Suppressor macrophage treated with lipopolysaccharide for 4 hours (primary cell): Measurements from ENCODE around the gene CAB39.

Source experiments
- DNase-seq: peaks from one replicate; pipeline ENCODE4 v3.0.0-alpha.2; 2020

CAB39 gene

DNA sequence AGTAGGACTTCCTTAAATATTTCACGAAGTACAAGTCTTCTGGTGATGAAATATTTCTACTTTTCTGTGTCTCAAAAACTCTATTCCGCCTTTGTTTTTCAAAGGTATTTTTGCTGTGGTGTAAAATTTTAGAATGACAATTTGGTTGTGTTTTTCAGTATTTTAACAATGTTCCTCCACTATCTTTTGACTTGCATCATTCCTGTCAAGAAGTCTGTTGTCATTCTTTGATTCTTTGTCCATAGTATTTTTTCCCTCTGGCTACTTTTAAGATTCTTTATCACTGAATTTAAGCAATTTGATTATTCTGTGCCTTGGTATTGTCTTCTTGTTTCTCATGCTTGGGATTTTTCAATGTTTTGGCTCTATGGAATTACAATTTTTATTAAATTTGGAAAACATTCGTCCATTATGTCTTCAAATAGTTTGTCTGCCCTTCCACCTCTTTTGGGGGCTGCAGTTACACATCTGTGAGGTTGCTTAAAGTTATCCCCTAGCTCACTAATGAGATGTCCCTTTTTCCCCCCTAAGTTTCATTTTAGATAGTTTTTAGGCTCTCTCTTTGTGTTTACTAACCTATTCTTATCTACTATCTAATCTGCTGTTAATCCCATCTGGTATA lies 76.0 kb downstream of the CAB39 start:
- no peak for DNase-seq

GRCh38 chr2:230790981-230791380 lies 78.3 kb downstream of the CAB39 start:
- DNase-seq, result no peak

- DNase-seq, result peak; percentile 95
These were observed 81.1 kb downstream of the CAB39 start for GRCh38 chr2:230793572-230794359.

DNA sequence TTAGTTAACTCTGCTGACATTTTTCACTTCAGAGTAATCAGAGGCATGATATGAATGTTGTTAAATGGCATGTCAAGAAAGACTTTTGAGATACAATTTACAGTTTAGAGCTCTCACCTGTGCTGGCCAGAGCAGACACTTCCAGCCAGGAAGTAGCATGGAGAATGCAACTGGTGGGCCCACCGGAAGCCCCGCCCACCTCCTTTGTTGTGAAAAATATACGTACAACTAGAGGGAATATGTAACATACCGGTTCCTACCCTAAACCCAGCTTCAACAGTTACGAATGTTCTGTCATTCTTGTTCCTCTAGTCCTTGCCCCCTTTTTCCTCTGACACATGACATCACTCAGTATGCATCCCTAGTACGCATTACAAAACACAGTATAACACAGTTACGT lies 81.9 kb downstream of the CAB39 start:
- DNase-seq, result peak; percentile 75

DNA sequence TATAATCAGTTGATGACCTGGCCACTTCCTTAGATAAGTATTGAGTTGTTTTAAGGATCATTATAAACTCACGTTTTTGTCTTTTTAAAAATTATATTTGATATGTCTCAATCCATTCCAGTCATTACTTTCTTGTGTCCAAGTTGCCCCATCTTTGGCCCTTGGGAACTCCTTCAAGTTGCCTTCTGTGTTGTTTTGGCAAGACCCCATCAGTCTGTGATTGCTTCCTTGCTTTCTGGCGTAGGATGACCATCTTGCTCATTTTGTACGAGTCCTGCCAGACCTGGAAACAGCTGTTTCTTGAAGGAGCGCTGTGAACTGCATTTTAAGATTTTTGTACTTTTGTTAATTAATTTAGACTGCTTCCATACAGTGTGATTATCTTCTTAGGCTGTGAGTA lies 83.2 kb downstream of the CAB39 start:
- DNase-seq, result no peak

GRCh38 chr2:230796280-230796862 lies 83.7 kb downstream of the CAB39 start:
- no peak for DNase-seq

DNA sequence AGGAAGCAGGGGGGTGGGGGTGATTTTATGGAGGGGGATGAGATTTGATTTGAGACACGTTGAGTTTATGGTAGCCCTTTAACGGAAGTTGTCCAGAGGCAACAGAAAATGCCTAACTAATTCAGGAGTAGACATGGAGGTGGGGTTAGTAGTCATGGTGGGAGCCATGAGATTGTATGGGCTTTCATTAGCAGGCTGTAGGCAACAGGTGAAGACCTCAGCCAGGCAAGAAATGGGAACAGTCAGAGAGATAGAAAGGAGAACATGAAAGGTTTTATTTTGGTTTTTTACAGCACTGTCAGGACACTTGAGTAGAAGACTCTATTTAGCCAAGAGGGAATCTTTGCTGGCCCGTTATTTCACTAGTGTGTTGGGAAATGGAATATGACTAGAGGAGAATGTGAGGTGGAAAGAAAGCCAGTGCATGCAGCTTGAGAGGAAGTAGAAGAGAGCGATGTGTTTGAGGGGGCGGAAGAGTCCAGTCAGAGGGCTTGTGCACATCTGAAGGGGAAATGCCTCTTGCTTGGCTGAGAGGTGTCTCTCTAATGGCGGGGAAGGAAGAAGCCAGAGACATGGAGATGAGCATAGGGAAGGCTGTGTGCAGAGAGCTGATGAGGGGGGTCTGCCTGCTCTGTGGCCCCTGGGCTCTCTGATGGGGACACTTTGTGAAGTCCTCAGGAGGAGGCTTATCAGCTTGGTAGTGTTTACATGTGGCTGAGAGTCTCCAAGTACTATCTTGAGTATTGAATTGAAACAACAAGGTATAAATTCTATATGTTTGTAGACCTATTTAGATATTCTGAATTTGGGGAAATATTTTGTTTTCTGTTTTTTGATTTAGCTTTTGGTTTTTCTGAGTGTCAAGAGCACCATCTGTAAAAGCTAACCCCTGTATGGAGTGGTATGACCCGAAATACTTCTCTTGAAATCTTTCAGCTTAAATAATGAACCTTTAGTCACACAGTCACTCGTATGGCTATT lies 85.2 kb downstream of the CAB39 start:
- DNase-seq, result peak; percentile 91

GRCh38 chr2:230798769-230799399 lies 86.2 kb downstream of the CAB39 start:
- DNase-seq, result peak; percentile 70

DNA sequence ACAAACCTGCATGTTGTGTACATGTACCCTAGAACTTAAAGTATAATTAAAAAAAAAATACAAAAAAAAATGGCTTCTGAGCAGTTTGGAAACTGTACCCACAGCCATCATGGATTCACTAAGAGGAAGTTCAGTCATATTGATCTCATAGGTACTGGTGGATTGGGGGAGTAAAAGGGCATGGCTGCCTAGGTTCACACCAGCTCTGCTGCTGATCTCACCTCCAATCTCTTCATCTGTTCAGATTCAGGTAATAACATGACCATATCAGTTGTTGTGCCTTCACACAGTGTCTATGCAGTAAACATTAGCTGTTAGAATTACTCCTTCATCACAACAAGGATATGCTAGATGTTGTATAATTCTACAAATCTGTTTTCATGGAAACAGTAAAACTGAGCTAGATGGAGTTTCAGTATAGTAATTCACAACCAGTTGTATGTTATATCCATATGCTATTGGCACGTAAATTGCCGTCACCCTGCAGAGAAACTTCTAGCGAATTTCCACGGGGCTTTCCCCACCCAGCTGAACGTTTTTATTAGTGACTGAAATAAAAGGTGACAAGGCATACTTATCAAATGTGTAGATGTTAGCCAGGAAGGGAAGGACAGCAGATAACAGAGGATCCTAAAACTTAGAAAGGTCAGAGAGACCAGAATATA lies 92.8 kb downstream of the CAB39 start:
- DNase-seq, result no peak

- no peak for DNase-seq
These were observed 95.1 kb downstream of the CAB39 start for GRCh38 chr2:230807729-230808128.

DNA sequence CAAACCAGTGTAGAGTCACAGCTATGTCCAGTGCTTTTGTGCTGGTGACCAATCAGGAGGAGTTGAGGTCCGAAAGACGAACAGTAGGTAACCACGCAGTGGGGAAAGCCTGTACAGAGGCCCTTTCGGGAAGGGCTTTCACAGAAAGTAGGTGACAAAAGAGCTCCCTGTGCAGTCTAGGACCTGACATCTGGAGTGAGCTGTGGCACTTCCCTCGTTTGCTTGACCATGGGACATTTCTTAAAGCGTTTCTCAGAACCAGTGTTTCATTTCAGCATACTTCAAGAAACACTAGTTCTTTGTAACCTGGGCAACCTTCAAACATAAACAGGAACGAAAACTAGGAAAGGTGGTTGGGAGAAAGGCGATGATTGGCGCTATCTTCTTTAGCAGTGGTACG lies 96.4 kb downstream of the CAB39 start:
- DNase-seq, result no peak

DNA sequence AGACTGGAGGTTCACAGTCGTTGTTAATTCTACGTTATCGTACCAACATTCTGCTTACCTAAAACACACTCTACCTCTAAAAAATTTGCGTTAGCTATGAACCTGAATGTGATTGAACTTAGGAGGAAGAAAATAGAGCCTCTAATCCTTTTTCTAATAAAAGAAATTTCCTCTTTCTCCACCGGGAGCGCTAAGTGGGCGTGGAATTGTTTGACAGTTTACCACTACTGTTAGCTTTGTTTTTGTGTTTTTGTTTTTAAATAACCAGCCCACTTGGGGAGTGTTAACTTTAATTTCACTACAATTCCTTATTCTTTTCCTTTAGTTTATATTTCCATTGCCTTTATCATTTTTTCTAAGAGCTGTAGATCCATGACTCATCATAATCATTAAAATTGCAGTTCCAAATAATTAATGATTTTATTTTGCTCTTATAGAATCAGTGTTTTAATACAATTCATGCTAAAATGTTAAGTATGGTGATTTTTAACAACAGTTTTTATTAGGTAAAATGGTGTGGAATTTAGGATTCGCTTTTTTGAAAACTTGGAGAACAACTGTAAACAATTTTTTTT lies 97.1 kb downstream of the CAB39 start:
- no peak for DNase-seq

DNA sequence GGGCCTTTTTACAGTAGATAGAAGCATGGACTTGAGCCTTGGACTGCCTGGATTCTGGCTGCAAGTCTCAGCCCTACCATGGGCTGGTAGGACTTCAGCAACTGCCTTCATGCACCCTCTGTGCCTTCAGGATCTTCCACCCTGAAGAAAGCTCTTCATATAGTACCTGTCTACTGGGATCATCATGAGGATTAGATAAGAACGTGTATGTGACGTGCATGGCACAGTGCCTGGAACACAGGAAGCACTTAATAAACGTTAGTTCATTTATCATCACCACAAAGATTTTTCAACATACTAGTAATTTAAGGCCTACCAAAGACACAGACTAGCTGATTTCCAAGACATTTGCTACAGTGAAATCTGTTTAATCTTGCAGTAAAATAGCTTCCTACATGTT lies 98.9 kb downstream of the CAB39 start:
- DNase-seq, result no peak

GRCh38 chr2:230812033-230812432 lies 99.4 kb downstream of the CAB39 start:
- DNase-seq, result no peak

- peak; percentile 25 for DNase-seq
These were observed 102.0 kb downstream of the CAB39 start for GRCh38 chr2:230814616-230815015.

DNA sequence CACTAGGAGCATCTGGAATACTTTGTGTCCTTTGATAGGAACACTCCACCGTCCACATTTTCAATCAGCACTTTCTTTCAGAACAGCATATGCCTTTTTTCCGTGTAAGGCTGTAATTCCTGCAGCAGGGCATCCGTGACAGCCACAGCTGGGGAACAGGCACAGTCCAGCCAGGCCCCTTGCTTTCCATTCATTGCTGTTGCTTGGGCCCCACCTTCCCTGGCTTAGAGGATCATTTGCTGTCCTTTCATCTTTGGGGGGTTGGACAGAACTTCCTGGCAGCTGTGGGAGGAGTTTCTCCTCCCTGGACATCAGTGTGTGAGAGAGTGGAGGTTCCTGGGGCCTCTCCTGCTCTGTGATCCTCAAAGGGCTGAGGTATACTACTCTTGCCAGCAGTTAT lies 102.4 kb downstream of the CAB39 start:
- no peak for DNase-seq

DNA sequence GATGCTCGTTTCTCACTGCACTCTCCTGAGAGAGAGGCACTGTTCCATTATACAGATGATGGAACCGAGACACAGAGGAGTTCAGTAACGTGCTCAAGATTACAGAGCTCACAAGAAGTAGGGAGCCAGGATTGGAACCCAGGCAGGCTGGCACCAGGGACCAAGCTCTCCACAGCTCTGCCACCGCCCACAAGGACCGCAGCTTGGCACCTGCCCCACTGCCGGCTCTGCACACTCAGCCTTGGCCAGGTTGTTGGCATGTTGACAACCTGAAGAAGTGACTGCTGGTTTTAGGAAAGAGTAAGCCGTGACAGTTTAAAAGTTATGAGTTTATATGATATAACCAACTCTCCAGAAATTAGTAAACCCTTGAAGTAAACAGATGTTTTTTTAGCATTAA lies 104.1 kb downstream of the CAB39 start:
- no peak for DNase-seq

GRCh38 chr2:230819433-230819832 lies 106.8 kb downstream of the CAB39 start:
- DNase-seq, result no peak

- DNase-seq, result no peak
These were observed 108.8 kb downstream of the CAB39 start for GRCh38 chr2:230821261-230821990.

GRCh38 chr2:230821991-230822520 lies 109.4 kb downstream of the CAB39 start:
- no peak for DNase-seq
